Skin of body (tissue), 2 donors: Measurements from ENCODE around the gene PEMT. TPM values are rescaled to one million over a fixed set of nuclear protein-coding genes. Genes with fewer than 3 reads are reported as not detected.
"Not testable (repeated sequence)": the region's sequence is repeated elsewhere in the genome, so short reads cannot be mapped to it uniquely, and the experiment has no call there.

Experiments used
- DNase-seq: peaks from one replicate; lab custom pipeline; 2025; lab: John Stamatoyannopoulos, UW
- total RNA-seq: library from RNA; depleted of rRNA; stranded (reverse); fragments of >200 nt; gene quantifications from one replicate; pipeline ENCODE4 v1.2.3, GENCODE V29; 2014

PEMT gene
- total RNA-seq, 1 donor from 2014 or later, result 18.8 TPM

DNA sequence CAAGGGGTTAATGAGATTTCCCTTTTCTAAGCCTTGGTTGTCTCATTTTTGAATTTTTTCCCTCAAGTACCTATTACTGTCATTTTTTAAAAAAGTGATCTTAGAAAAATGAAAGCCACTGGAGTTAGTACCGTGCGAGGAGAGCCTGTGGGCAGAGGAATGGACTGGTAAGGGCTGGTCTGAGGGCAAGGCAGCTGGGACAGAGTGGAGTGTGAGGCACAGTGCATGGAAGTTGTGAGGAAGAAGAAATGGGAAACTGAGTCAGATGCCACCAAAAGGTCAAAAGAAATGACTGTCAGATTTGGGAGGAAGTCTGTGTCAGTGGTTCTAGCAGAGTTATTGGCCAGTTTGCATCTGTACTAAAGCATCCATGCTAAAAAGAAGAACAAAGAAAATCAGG, 103.5 kb downstream of the PEMT start:
- no peak for DNase-seq

DNA sequence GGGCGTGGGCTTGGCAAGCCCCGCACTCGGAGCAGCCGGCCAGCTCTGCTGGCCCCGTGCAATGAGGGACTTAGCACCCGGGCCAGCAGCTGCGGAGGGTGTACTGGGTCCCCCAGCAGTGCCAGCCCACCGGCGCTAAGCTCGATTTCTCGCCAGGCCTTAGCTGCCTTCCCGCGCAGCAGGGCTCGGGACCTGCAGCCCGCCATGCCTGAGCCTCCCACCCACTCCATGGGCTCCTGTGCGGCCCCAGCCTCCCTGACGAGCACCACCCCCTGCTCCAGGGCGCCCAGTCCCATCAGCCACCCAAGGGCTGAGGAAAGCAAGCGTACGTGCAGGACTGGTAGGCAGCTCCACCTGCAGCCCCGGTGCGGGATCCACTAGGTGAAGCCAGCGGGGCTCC, 105.1 kb downstream of the PEMT start:
- DNase-seq, result not testable (repeated sequence)

DNA sequence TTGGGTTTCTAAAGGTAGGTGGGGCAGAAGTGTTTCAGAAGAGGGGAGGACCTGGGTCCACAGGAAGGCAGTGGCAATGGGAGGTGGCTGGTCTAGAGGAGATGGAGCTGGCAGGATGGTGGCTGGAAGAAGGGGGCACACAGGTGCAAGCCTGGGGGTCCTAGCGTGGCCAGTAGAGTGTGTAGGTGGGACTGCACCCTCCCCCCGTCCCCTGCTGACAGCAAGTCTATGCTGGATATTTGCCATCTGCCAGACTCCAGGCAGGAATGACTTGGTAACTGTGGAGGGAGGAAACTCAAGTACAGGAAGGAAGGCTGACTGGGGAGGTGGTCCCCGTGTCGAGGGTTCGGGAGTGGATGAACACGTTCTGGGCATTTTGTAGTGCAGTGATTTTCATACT, 106.1 kb downstream of the PEMT start:
- DNase-seq, result no peak

DNA sequence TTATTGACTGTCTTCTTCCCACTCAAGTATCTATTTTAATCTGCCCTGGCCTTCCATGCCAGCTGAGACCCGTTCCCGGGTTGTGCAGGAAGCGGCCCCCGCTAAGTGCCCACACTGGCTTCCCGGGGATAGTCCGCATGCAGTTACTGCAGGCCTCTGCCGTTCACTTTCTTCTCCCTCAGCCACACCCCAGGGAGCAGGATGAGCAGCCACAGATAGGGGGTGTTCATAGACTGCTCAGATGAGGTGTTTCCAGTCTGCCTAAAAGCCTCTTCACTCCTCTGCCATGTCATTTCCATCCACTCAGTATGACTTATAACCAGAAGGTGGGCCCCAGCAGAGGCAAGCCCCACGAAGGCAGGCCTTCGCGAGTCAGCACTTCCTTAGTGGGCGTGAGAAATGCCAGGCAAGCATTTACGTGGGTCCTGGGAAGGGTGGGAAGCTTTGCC, 107.0 kb downstream of the PEMT start:
- no peak for DNase-seq

DNA sequence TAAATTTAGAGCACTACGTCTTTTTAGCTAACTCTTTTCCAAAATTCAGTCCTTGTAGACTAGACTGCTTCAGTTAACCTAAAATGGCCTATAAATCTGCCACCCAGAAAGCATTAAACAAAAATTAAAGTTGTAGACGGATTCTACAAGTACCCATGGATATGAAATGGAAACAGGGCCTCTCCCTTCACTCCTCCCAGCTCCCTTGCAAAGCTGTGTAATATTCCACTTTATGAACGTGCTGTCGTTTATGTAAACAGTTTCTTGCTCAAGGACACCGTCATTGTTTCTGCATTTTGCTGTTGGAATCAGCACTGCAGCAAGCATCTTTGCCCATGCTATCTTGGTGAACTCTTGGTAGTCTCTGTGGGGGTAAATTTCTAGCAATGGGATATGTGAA, 109.6 kb downstream of the PEMT start:
- no peak for DNase-seq

DNA sequence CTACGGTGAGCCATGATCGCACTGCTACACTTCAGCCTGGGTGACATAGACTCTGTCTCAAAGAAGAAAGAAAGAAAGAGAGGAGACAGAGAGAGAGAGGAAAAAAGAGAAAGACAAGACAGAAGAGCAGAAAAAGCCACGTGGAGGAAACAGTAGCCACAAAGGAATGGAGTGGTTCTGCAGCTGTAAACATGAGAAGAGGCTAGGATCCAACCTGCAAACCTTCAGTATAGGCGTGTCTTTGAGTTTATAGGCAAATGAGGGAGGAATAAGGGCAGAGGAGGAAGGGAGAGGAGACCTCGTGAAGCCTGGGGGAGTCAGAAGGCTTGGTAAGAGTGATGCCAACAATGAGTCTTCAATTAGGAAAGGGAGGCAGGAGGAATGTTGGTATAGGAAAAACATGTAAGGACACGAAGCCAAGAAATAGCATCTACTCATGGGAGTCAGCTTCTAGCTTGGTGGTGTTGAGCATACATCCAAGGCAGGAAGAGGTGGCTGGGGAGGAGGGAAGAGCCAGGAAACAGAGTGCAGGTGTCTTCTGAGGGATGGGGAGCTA, 110.8 kb downstream of the PEMT start:
- no peak for DNase-seq

DNA sequence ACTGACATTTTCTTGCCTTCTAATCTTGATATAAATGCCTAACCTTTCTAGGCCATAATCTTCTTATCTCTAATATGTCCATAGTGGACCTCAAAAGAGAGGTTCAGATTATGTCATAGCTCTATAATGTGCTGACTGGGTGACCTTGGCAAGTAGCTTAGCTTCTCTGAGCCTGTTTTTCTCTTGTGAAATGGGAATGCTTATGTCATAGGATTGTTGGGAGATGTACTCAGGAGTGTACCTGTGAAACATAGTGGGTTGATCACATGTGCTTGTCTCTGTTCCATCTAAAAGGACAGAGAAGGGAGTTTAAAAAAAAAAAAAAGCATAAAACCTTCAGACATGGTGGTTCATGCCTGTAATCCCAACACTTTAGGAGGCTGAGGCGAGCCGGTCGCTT, 112.3 kb downstream of the PEMT start:
- DNase-seq, result no peak

DNA sequence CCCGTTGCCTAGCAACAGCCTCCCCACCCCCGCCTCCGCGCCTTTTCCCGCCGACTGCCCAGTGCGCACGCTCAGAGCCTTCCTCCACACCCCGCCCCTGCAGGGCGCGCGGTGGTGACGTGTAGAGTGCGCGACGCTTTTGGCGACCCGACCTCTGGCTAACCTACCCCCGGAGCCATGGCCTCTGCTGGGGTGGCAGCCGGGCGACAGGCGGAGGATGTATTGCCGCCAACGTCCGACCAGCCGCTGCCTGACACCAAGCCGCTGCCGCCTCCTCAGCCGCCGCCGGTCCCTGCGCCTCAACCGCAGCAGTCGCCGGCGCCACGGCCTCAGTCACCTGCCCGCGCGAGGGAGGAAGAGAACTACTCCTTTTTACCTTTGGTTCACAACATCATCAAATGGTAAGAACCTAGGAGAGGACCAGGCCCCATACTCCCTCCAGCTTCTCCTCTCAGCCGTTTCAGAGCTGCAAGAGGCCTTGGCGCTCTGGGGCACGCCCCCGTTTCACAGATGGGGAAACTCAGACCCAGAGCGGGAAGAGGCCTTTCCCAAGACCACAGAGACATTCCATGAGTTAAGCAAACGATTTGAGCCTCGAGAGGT, 114.5 kb downstream of the PEMT start, which contains the start of gene MED9:
MED9 (plus strand) TSS at position 136 of the 603 bp plus-strand sequence; CDS start at position 178, 42 bp downstream.
- peak; percentile 89 for DNase-seq

DNA sequence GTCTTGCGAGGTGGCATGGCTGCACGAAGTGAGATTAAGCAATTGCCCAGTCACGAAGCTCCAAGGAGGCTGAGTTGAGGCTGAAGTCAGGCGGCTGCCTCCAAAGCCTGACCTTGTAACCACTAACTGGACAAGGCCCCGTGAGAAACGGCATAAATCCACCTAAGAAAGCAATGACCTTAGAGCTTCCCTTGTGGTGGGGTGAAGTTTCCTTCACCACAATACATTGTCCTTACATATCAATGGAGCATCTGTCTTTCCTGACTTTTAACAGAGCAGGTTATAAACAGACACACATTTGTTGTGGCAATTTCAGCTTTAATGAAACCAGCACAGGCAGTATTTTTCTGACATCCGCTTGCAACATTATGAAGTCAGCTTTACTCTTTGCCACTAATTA, 117.2 kb downstream of the PEMT start:
- no peak for DNase-seq

DNA sequence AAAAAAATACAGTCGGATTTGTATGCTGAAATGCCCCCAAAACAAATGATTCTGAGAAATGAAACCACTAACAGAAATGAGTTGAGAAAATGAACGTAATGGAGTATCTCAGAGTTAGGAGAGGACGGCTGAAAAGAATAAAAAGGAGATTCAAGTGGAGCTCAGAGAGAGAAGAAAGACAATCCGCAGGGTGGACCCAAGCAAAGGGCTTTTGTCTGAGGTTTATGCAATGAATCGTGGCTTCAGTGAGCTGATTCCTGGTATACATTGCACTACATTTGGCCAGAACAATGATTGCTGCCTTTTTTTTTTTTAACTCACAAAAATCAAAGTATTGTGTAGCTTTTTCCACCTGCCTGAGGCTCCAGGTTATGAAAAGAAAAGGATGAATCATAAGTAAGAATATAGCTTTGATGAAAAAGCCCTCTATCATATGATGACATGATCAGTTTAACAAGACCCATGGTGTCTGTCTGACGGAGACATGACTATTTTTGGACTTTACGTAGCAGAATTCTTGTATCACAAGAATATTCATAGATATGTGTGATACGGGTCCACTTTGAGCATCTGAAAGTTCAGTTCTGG, 119.1 kb downstream of the PEMT start:
- no peak for DNase-seq

DNA sequence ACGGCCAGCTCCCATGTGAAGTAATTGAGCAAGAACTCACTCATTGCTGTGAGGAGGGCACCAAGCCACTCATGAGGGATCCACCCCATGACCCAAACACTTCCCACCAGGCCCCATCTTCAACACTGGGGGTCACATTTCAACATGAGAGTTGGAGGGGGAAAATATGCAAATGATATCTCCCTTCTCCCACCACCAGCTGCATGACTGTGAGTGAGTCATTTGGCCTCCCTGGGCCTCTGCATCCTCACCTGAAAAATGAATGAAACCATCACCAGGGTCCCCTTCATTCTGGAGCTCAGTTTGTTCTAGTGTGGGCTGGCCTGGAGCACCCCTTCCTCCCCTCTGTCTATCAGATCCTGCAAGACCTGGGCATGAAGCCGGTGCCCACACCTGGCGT, 121.5 kb downstream of the PEMT start:
- no peak for DNase-seq

DNA sequence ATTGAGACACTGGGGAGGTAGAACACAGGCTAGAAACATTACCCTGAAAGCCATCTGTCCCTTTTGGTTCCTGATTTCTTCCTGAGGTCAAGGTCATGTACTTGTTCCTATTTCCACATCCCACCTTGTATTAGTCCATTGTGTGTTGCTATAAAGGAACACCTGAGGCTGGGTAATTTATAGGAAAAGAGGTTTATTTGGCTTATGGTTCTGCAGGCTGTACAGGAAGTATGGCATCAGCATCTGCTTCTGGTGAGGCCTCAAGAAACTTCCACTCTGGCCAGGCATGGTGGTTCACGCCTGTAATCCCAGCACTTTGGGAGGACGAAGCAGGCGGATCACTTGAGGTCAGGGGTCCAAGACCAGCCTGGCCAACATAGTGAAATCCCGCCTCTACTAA, 122.2 kb downstream of the PEMT start:
- DNase-seq, result no peak

DNA sequence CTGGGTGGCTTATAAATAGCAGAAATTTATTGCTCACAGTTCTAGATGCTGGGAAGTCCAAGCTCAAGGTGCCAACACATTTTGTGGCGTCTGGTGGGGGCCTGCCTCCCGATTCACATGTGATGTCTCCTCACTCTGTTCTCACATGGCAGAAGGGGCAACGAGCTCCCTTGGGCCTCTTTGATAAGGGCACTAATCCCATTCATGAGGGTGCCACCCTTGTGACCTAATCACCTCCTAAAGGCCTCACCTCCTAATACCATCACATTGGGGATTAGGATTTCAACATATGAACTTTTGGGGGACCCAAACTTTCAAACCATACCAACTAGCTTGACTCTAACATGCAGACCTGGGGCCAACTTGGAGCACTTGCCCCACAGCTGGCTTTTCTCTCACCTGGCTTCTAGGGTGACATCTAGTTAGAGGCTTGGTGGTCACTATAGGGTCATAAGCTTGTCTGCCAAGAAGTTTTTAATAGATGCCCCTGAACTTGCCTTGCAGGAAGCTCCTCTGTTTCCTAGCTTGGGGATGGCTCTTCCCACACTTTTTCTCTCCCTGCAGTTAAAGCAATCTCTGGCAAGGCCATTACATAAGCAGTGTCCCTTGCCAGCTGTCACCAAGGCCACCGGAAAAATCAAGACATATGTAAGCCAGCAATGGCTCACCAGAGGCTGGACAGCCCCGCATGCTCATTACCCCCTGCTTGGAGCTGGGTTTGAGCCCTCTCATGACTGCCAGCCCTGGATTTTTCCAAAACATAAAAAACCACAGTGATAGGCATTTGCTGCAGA, 123.1 kb downstream of the PEMT start:
- no peak for DNase-seq

DNA sequence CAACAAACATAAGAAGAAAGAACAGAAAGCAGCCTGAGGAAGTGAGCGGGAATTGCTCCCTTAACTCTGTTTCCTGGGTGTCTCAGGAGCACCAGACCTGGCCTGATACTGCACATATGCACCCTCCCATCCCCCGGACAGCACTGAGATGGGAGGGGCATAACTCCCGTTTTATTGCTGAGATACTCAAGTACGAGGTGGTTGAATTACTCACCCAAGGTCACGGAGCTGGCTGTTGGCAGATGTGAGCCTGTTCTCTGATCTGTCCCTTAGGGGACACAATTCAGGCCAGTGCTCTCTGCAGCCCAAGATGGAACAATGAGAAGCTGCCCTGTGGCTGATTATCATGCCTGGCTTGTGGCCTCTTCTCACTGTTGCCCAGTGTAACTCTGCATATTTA, 123.8 kb downstream of the PEMT start:
- no peak for DNase-seq

DNA sequence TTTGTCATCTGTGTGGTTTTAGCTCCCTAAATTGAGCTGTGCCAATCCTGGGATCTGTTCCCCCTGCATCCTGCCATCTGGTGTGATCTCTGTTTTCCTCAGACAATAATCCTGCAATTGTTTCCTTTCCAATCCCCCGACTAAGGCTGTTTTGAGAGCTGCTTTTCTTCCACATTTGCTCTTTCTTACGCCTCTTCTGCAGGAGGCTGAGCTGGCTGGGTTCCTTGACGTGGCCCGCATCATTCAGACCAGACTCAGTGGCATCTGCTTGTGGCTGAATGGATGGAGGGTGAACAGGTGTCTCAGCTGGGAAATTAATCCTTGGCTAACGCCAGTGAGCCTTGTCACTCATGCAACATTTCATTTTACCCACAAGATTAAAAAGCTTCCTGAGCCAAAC, 124.5 kb downstream of the PEMT start:
- peak; percentile 29 for DNase-seq

DNA sequence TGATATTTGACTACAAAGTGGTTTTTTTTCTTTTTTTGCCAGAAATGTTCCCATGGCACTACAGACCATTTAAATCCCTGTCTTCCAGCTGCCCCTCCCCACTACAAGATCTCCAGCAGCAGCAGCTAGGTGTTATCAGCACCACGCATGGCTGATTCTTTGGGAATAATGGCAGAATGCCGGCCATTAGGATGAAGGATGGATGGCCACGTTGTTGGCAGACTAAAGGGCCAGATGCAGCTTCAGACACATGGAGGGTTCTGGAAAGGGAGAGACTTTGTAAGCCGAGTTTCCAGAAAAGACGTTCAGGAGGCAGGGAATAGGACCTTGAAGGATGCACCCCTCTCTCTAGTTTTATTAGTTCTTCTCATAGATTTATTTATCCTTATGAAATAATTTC, 125.0 kb downstream of the PEMT start:
- DNase-seq, result no peak

DNA sequence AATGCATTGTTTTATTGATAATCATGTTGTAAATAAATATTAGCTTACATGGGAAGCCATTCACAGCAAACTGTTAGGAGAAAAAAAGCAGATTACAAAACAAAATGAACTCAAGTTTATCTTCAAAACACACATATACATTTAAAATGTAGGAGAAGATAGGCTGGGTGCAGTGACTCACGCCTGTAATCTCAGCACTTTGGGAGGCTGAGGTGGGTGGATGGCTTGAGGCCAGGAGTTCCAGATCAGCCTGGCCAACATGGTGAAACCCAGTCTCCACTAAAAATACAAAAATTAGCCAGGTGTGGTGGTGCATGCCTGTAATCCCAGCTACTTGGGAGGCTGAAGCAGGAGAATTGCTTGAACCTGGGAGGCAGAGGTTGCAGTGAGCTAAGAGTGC, 125.6 kb downstream of the PEMT start:
- not testable (repeated sequence) for DNase-seq

DNA sequence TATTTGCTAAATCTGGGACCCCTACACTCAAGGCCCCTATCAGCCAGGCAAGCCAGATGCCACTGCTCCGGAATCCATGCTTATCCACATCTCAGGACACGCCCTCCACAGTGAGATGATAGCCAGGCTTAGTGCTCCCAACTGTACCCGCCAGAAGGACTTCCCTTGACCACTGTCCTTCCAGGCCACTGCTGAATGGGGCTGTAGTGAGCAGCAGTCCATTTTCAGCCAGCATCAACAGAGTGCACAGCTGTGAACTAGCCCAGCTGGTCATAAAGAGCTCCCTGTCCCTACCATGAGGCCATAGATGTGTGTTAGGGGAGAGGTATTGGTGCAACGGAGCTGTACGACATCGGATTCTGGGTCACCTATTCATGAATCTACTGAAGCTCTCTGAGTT, 127.7 kb downstream of the PEMT start:
- DNase-seq, result no peak

DNA sequence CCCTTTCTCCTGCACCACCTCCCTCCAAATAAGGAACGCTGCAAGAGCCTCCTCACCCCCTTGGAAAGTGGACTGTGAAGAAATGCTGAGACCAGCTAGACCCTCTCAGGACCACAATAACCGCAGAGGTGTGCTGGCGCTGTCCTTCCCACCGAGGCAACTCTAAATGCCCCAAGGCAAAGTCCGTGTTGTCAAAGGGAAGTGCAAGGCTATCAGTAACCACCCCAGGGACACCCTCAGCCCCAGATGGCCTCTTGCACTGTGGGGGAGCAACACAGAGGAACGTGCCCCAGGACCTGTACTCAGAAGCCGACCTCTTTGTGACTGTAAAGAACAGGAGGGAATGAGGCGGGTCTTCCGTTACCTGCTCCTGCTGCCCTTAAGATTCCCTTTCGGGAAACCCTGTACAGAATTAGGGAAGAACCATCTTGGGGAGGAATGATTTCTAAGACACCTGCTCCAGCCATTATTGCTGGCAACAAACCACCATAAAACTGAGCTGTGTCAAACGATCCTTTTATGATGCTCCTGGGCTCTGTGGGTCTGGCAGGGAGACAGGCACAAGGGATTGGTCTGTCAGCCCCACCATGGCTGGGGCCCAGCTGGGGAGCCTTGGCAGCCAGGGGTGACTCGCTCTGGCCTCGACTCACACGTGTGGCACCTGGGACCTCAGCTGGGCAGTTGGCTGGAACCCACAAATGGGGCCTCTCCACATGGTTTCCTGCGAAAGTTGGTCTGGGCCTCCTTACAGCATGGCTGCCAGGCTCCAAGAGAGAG, 129.3 kb downstream of the PEMT start:
- DNase-seq, result no peak

DNA sequence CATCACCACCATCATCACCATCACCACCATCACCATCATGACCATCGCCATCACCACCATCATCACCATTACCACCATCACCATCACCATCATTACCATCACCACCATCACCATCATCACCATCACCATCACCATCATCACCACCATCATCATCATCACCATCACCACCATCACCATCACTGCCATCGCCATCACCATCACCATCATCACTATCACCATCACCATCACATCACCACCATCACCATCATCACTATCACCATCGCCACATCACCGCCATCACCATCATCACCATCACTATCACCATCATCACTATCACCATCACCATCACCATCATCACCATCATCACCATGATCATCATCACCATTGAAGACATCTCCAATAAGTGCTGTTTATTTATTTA, 131.5 kb downstream of the PEMT start:
- DNase-seq, result no peak

DNA sequence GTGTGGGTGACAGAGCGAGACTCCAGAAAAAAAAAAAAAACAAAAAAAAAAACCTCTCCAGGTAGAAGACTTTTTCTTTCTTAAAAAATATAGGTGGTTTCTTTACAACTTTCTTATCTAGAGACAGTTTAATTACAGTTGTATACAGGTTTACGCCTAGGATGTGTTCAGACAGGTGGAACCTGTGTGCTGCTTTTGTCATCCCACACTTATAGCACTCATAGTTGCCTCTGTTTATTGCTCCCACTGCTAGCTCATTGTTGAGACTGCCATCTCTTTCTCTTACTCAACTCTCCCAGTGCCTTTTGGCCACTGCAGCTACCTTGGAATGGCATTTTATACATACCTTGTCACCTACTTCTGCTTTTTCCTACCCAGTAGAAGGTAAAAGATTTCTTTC, 133.8 kb downstream of the PEMT start:
- DNase-seq, result no peak

DNA sequence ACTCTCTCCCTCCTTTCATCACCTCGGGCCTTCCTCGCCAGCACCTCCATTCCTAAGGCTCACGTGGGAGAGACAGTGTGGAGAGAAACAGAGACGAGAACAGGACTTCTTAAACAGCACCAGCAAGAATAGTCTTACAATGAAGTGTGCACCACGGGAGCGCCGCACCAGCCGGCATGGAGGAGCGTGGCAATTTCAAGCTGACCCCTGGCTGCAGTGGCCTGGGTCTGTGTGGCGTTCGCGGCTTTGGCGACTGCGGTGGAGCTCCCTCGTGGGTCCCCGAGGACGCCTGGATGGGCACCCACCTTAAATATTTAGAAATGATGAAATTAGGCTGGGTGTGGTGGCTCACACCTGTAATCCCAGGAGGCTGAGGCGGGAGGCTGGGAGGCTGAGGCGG, 135.3 kb downstream of the PEMT start:
- DNase-seq, result no peak
